Epithelial cell of esophagus (primary cell): ENCODE results near the gene GBX2.

ENCODE experiments used
- DNase-seq: peaks from one replicate; pipeline ENCODE4 v3.0.0; 2010; ENCODE audit warnings: low read depth
- H3K4me3 ChIP-seq: 2 replicates; pipeline ENCODE4 v1.5.1; 2011; ENCODE audit warnings: mild to moderate bottlenecking, low read length, control low read depth
- CTCF ChIP-seq: IDR thresholded peaks from 2 replicates; pipeline ENCODE4 v1.5.1; 2011; ENCODE audit warnings: low read depth, mild to moderate bottlenecking, low read length, control low read depth, inconsistent platforms; ENCODE audit not compliant: insufficient read depth; ENCODE audit errors: missing control alignments

The GBX2 gene

GRCh38 chr2:236211296-236211695 lies 43.1 kb upstream of the GBX2 start:
- no peak for DNase-seq
- H3K4me3 ChIP-seq: no peak overlapping the region
- TF ChIP-seq CTCF: no peak

GRCh38 chr2:236210536-236210935 lies 42.4 kb upstream of the GBX2 start:
- DNase-seq: no peak
- H3K4me3 ChIP-seq: no peak overlapping the region
- no peak for TF ChIP-seq CTCF

- no peak overlapping the region for H3K4me3 ChIP-seq
- DNase-seq: no peak
- TF ChIP-seq CTCF: no peak
These were observed 41.8 kb upstream of the GBX2 start for GRCh38 chr2:236209996-236210395.

- DNase-seq: no peak
- no peak for TF ChIP-seq CTCF
- H3K4me3 ChIP-seq: no peak overlapping the region
These were observed 41.3 kb upstream of the GBX2 start for GRCh38 chr2:236209535-236209934.

GRCh38 chr2:236208019-236208926 lies 40.1 kb upstream of the GBX2 start:
- no peak overlapping the region for H3K4me3 ChIP-seq
- TF ChIP-seq CTCF: no peak
- no peak for DNase-seq

GRCh38 chr2:236207472-236207871 lies 39.3 kb upstream of the GBX2 start:
- no peak overlapping the region for H3K4me3 ChIP-seq
- TF ChIP-seq CTCF: no peak
- DNase-seq: no peak
